HG02885 (cell line): ENCODE measurements around the gene LARP6.

Source experiments
- ATAC-seq: cut with Tn5 transposase; IDR thresholded peaks from one replicate; pipeline ENCODE4 v1.9.1; 2021; ENCODE audit warnings: mild to moderate bottlenecking; ENCODE audit not compliant: unreplicated experiment, poor library complexity

Gene LARP6

GRCh38 chr15:70796516-70797310 lies 57.2 kb downstream of the LARP6 start:
- no peak for ATAC-seq

- ATAC-seq = no peak
These were observed 58.7 kb downstream of the LARP6 start for GRCh38 chr15:70795311-70795665.

- no peak for ATAC-seq
These were observed 59.2 kb downstream of the LARP6 start for GRCh38 chr15:70794596-70795310.

GRCh38 chr15:70793694-70794093 lies 60.3 kb downstream of the LARP6 start:
- ATAC-seq = no peak

- no peak for ATAC-seq
These were observed 61.8 kb downstream of the LARP6 start for GRCh38 chr15:70792171-70792573.

- ATAC-seq = no peak
These were observed 62.7 kb downstream of the LARP6 start for GRCh38 chr15:70791259-70791658.

- no peak for ATAC-seq
These were observed 64.7 kb downstream of the LARP6 start for GRCh38 chr15:70789213-70789612.

- ATAC-seq = no peak
These were observed 65.6 kb downstream of the LARP6 start for GRCh38 chr15:70788114-70789049.

- ATAC-seq = no peak
These were observed 67.0 kb downstream of the LARP6 start for GRCh38 chr15:70786996-70787395.

- no peak for ATAC-seq
These were observed 70.3 kb downstream of the LARP6 start for GRCh38 chr15:70783610-70784022.

- no peak for ATAC-seq
These were observed 70.9 kb downstream of the LARP6 start for GRCh38 chr15:70783041-70783440.

- no peak for ATAC-seq
These were observed 72.7 kb downstream of the LARP6 start for GRCh38 chr15:70781236-70781635.
